Stomach smooth muscle (tissue), 2 donors: ENCODE measurements around the gene FRMPD4.
"Not testable (repeated sequence)": the region's sequence is repeated elsewhere in the genome, so short reads cannot be mapped to it uniquely, and the experiment has no call there.

ENCODE experiments used
- H3K27ac ChIP-seq: one replicate; pipeline ENCODE4 v1.7.0; 2013; ENCODE audit warnings: mild to moderate bottlenecking, low read length, inconsistent platforms
- H3K27me3 ChIP-seq, 2 donors: one replicate each; pipeline ENCODE4 v1.7.0; 2013; ENCODE audit warnings: low read length in 2 of 2; ENCODE audit not compliant: insufficient read depth in 2 of 2, control insufficient read depth in 1 of 2
- H3K36me3 ChIP-seq, 2 donors: one replicate each; pipeline ENCODE4 v1.7.0; 2013; ENCODE audit warnings: low read length in 2 of 2; ENCODE audit not compliant: control insufficient read depth in 2 of 2, insufficient read depth in 2 of 2
- H3K4me1 ChIP-seq: one replicate; pipeline ENCODE4 v1.7.0; 2013; ENCODE audit warnings: low read length; ENCODE audit not compliant: control insufficient read depth, insufficient read depth
- H3K4me3 ChIP-seq, 2 donors: one replicate each; pipeline ENCODE4 v1.7.0; 2013; ENCODE audit warnings: low read length in 2 of 2
- H3K9ac ChIP-seq, 2 donors: one replicate each; pipeline ENCODE4 v1.7.0; 2013; ENCODE audit warnings: low read length in 2 of 2, mild to moderate bottlenecking in 1 of 2
- H3K9me3 ChIP-seq, 2 donors: one replicate each; pipeline ENCODE4 v1.7.0; 2013; ENCODE audit warnings: low read length in 2 of 2; ENCODE audit not compliant: control insufficient read depth in 2 of 2
- donor health status: healthy.
- donor health status: Pancreatic carcinoma.

Gene FRMPD4

DNA sequence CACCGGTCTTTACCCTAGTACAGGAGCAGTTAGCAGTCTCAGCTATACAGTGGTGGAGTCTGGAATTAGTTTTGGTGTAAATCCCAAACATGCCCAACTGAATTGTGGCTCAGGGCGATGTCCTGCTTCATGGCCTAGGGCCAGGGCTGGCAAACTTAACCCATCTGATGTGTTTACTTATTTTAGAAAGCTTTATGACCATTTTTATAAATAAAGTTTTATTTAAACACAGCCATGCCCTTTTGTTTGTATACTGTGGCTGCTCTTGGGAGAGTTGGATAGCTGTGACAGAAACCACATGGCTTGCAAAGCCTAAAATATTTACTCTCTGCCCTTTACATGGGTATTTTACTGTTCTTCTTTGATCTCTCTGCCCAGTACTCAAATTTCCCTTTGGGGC, 7.1 kb downstream of the FRMPD4 start:
- Histone ChIP-seq H3K9me3 (no peaks in the 10 kb centered on the region), H3K27ac (no peak overlapping the region), H3K36me3 (no peaks in the 10 kb centered on the region), H3K4me1 (no peaks in the 10 kb centered on the region), H3K27me3 (peaks cover 0 to under 1% of the 10 kb centered on the region in 2 donors), H3K4me3 (no peak overlapping the region), H3K9ac (no peak overlapping the region)

DNA sequence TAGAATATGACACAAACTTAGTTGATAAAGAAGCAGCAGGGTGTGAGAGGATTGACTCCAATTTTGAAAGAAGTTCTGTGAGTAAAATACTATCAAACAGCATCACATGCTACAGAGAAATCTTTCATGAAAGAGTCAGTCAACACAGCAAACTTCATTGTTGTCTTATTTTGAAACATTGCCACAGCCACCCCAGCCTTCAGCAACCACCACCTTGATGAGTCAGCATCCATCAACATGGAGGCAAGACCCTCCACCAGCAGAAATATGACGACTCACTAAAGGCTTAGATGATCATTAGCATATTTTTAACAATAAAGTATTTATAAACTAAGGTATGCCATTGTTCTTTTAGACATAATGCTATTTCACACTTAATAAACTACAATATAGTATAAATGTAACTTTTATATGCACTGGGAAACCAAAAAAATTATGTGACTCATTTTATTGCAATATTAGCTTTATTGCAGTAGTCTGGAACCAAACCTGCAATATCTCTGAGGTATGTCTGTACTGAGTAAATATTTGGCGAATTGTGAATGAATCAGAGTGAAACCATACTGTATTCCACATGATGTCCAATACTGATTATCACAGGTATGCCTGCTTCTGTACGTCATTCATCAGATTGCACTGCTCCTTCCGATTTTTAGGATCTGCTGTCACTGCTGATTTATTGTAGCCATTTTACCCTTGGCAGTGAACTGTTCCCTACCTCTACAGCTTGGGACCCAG, 11.6 kb downstream of the FRMPD4 start:
- H3K4me1 ChIP-seq, result no peaks in the 10 kb centered on the region
- H3K27ac ChIP-seq, result no peak overlapping the region
- no peak overlapping the region for H3K4me3 ChIP-seq
- no peaks in the 10 kb centered on the region for H3K36me3 ChIP-seq
- no peaks in the 10 kb centered on the region for H3K27me3 ChIP-seq
- H3K9me3 ChIP-seq, result no peaks in the 10 kb centered on the region
- no peak overlapping the region for H3K9ac ChIP-seq

DNA sequence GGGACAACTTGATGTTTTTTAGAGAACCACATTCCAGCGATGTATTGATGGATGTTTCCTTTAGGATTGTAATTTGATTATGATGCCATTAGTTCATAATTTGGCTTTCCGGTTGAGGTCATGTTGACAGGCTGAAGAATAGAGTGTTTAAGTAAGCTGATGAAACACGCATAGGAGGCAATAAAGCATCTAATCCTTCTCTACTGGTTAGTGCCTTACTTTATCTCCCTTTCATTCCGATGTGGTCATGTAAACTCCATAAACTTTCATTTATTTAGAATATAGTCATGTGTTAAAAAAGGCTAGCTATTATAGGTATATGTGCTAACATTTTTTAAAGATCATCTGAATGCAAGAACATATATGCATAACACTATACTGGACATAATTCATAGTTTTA, 15.0 kb downstream of the FRMPD4 start:
- Histone ChIP-seq H3K27me3 (no peaks in the 10 kb centered on the region), H3K4me3 (no peak overlapping the region), H3K9ac (no peak overlapping the region), H3K9me3 (peaks cover 0 to 2% of the 10 kb centered on the region in 2 donors), H3K27ac (no peak overlapping the region), H3K4me1 (no peaks in the 10 kb centered on the region), H3K36me3 (no peaks in the 10 kb centered on the region)

DNA sequence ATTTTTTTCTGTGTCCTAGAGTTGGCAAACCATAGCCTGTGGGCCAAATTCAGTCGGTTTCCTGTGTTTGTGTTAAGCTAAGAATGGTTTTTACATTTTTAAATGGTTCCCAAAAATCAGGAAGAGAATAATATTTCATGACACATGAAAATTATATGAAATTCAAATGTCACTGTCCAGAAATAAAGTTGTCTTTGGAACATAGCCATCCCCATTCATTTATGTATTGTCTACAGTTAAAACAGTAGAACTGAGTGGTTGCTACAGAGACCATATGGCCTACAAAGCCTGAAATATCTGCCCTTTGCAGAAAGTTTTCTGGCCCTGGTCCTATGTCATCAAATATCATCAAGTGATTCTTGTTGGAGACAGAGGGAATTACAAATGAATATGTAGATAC, 15.5 kb downstream of the FRMPD4 start:
- Histone ChIP-seq H3K4me3 (no peak overlapping the region), H3K9me3 (peaks cover 0 to 2% of the 10 kb centered on the region in 2 donors), H3K27me3 (no peaks in the 10 kb centered on the region)

DNA sequence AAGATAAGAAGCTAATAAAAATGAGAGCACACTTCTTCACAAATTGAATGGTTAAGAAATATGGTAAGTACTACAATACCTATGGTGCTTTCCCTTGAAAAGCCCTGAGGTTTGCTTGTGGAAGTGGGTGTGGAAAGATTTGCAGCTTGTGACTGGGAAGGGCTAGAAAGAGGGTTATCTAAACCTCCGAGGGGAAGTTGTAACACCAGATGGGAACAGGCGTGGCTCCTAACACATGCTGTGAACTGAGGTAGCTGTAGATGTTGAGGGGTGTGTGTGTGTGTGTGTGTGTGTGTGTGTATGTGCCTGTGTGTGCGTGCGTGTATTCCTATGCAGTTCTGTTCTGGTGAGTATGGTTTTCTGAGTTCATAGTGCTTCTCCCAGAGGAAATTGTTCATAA, 21.5 kb downstream of the FRMPD4 start:
- H3K4me1 ChIP-seq, result no peaks in the 10 kb centered on the region
- no peaks in the 10 kb centered on the region for H3K27me3 ChIP-seq
- H3K36me3 ChIP-seq, result no peaks in the 10 kb centered on the region
- no peak overlapping the region for H3K9ac ChIP-seq
- H3K9me3 ChIP-seq, result peaks cover 0 to 2% of the 10 kb centered on the region in 2 donors
- no peak overlapping the region for H3K4me3 ChIP-seq
- H3K27ac ChIP-seq, result no peak overlapping the region

More for the DNA sequence above, 15.5 kb downstream of the FRMPD4 start:
- Histone ChIP-seq H3K4me1 (no peaks in the 10 kb centered on the region), H3K9ac (no peak overlapping the region), H3K36me3 (no peaks in the 10 kb centered on the region), H3K27ac (no peak overlapping the region)

DNA sequence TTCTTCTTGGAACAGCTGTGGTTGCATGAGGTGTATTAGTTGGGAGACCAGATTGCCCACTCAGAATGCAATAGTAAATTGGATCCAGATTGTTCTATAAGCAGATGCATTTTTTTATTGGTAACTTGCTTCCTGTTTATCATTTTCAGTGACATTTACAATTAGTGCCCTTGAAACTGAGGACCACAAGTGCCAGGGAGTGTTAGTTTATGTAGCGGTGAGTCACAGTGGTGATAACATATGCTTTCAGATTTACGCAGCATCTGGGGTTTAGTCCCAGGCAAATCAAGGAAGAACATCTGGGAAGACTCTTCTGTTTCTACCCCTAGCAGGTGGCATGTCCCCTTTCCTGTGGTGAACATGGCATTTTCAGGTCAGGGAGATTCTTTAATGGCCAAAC, 24.1 kb downstream of the FRMPD4 start:
- no peak overlapping the region for H3K9ac ChIP-seq

DNA sequence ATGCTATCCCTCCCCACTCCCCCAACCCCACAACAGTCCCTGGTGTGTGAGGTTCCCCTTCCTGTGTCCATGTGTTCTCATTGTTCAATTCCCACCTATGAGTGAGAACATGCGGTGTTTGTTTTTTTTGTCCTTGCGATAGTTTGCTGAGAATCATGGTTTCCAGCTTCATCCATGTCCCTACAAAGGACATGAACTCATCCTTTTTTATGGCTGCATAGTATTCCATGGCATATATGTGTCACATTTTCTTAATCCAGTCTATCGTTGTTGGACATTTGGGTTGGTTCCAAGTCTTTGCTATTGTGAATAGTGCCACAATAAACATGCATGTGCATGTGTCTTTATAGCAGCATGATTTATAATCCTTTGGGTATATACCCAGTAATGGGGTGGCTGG, 25.9 kb downstream of the FRMPD4 start:
- not testable (repeated sequence) for H3K27ac ChIP-seq, H3K4me3 ChIP-seq, H3K4me1 ChIP-seq, H3K9ac ChIP-seq, H3K36me3 ChIP-seq, H3K9me3 ChIP-seq, H3K27me3 ChIP-seq

More for the DNA sequence above, 24.1 kb downstream of the FRMPD4 start:
- Histone ChIP-seq H3K4me3 (no peak overlapping the region), H3K4me1 (no peaks in the 10 kb centered on the region), H3K9me3 (peaks cover 0 to 2% of the 10 kb centered on the region in 2 donors), H3K36me3 (no peaks in the 10 kb centered on the region), H3K27ac (no peak overlapping the region), H3K27me3 (no peaks in the 10 kb centered on the region)

DNA sequence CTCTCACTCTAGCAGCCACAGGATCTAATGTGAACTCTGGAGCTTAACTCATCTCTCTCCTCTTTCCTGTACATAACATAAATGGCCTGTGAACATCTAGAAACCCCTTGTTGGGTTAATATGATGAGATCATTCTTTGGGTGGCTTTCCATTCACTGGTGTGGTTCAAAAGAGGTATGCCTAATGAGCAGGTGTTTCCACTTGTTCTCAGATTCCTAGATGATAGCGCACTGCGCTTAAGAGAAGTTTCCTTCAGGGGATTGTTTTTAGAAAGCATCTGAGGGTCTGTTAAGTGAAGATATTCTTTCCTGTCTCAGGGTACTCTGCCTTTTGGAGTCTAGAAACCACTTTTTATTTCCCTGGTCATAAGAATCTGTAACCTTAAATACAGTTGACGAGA, 32.5 kb downstream of the FRMPD4 start:
- H3K9me3 ChIP-seq, result no peaks in the 10 kb centered on the region
- H3K36me3 ChIP-seq, result no peaks in the 10 kb centered on the region
- H3K27me3 ChIP-seq, result no peaks in the 10 kb centered on the region
- H3K9ac ChIP-seq, result no peak overlapping the region
- no peaks in the 10 kb centered on the region for H3K4me1 ChIP-seq
- no peak overlapping the region for H3K4me3 ChIP-seq
- H3K27ac ChIP-seq, result no peak overlapping the region

DNA sequence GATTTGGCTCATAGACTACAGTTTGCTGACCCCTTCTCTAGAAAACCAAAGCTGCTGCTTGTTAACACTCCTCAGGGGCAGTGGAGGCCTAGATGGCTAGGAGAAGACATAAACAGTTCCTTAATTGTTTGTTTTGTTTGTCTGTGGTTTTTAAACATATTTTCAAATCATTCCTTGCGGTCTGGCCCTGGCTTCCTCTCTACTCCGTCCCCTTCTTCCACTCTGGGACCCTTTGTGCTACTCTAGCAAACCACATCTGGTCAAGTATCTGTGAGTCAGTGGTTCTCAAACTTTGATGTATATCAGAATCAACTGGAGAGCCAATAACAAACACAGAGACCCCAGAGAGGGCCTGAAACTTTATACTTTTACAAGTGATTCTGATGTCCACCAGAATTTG, 36.1 kb downstream of the FRMPD4 start:
- Histone ChIP-seq H3K4me3 (no peak overlapping the region), H3K27me3 (no peaks in the 10 kb centered on the region), H3K36me3 (no peaks in the 10 kb centered on the region), H3K27ac (no peak overlapping the region), H3K4me1 (no peaks in the 10 kb centered on the region), H3K9me3 (no peaks in the 10 kb centered on the region), H3K9ac (no peak overlapping the region)

DNA sequence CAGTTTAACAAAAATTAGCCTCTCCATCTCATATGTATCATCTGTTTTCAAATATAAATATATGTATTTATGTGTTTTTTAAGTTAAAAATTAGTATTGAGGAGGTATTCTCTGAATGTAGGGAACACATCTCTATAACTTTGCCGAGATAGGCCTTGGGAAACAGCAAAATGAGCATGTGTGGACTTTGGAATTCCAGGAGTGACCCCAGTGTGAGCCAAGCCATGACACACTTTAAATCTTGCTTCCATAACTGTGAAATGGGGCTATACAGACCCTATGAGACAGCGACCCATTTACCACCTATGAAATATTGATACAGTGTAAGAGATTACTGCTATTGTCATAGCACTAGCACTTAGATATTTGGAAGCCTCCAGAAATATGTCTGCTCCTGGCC, 58.8 kb downstream of the FRMPD4 start:
- Histone ChIP-seq H3K4me1 (no peaks in the 10 kb centered on the region), H3K27me3 (no peaks in the 10 kb centered on the region), H3K4me3 (no peak overlapping the region), H3K9ac (no peak overlapping the region), H3K27ac (no peak overlapping the region), H3K9me3 (no peaks in the 10 kb centered on the region), H3K36me3 (no peaks in the 10 kb centered on the region)

DNA sequence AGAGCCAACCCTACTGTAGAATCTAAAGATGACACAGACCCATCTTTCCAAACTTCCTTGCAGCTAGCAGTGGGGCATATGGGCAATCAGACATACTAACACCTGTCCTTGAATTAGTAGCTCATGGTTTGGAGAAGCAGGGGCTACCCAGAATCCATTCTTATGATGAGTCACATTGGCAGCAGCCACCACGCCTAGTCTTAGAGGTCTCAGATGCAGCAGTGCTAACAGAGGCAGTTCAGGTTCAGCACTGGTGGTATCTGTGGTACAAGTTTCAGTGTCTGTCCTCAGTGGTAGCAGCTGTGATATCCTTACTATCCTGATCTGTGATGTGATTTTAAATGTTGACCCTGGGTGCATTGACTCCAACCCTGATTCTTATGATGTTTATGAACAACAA, 68.1 kb downstream of the FRMPD4 start:
- H3K9me3 ChIP-seq, result no peaks in the 10 kb centered on the region
- H3K4me1 ChIP-seq, result no peaks in the 10 kb centered on the region
- no peaks in the 10 kb centered on the region for H3K27me3 ChIP-seq
- no peak overlapping the region for H3K4me3 ChIP-seq
- no peak overlapping the region for H3K27ac ChIP-seq
- H3K9ac ChIP-seq, result no peak overlapping the region
- H3K36me3 ChIP-seq, result no peaks in the 10 kb centered on the region
